GM19467 (cell line): ENCODE measurements around the gene RAI1.

ENCODE experiments used
- ATAC-seq: cut with Tn5 transposase; IDR thresholded peaks from one replicate; pipeline ENCODE4 v1.9.1; 2021; ENCODE audit warnings: mild to moderate bottlenecking, moderate library complexity; ENCODE audit not compliant: unreplicated experiment

RAI1 gene

DNA sequence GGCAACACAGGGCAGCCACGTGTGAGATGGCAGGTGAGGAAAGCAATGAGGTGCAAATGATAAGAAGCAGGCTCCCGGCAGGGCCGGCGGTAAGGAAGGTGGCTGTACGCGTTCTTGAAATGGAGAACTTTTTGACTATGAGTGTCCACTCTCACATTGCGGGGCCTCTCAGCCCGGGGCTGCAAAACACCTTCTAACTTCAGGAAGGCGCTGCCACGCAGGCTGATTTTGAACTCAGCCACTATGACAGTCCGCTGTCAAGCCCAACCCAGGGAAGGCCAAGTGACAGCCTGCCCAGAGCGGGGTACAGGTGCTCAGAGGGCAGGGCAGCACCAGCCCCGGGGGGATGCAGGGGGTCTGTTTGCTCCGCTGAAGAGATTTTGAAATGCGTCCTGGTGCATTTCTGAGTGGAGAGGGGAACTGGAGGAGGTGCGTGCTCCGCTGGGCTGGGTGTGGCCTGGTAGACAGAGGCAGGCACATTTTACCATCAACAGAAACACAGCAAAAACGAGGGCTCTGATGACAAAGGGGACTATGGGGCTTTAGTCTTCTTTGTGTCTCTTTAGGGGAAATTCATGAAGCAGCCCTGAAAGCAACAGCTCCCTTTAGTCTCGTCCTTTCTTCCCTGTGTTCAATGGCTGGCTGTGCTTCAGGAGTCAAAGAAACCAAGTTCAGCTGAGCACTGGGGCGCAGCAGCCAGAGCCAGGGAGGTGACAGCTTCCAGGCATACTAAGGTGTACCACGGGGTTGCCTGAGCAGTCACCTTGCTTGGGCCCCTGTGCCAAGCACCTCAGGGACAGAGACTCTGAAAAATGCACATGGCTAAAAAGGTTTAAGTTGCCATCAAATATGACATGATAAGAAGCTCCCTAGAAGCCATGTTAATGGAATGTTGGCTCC is 170.1 kb downstream of the RAI1 start:
- no peak for ATAC-seq

DNA sequence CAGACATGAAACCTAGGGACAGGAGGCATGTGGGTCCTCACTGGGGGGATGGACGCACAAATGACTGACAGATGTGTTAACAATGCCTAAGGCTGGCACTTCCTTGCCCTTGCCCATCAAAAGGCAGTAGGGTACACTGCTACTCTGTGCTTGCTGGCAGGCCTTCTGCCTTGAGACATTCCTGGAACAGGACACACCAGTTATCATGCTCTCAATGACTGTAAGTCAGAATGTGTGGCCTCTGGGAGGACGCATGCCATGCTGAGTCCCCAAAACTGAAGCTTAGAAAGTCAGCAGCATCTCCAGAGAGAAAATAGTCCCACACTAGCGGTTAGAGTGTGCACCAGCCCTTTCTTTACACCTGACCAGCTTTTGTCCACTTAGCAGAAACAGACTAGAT is 171.7 kb downstream of the RAI1 start:
- ATAC-seq = no peak

DNA sequence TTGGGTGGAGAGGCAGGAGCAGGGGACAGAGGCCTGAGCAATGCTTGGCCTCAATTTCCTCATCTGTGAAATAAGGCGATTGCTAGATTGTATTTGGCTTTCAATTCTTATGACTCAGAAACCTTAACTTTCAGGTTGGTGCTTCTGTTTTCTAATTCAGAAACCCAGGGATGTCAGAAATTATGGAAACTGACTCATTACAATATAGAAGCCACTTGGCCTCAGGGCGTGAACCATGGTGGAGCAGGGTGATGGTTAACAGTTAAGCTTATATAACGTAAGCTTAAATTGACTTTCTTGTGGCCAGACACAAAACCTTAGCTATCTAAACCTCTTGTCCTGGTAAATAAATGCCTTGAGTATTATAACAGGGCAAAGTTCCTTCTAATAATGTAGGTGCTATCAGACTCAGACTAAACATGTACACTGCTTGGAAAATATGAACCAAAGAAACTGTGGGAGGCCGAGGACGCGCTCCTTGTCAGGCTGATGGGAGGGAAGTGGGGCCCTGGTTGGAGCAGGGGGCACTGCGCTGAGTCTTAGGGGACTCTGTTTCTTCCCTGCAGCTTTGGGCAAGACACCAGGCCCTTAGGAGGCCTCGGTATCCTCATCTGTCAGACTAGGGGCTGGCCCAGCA is 172.7 kb downstream of the RAI1 start:
- ATAC-seq = no peak

DNA sequence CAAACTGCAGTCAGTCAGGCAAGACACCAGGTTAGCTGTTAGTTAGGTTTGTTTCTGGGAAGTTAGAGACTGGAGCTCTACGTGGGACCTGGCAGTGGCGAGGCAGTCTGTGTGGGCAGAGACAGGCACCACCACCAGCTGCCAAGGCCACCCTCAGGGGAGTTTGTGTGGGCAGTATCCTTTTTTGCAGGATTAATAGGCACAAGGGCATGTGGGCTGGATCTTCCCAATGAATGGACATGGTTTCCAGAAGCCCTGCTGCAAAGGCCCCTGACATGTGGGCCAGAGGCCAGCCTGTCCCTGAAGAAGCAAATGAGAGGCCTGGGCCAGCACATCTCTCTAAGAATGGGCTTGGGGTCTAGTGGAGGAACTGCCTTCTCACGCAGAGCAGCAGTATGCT is 174.7 kb downstream of the RAI1 start:
- ATAC-seq = no peak

DNA sequence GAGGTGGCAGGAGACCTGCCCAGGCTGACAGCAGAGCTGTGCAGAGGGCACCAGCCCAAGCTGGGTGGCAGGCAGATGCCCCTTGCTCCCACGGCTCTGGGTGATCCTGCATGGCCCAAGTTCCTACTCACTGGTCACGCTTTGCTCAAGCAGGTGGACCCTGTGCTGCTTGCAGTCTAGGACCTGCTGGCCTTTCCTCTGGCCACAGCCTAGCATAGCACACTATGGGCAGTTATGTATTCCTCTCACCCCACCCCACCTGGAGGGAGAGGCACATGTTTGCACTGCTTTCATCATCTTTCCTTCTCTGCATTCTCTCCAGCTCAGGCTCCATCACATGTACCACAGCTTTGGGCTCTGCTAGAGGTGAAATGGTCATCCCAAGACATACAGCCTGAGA is 175.1 kb downstream of the RAI1 start:
- ATAC-seq = no peak

DNA sequence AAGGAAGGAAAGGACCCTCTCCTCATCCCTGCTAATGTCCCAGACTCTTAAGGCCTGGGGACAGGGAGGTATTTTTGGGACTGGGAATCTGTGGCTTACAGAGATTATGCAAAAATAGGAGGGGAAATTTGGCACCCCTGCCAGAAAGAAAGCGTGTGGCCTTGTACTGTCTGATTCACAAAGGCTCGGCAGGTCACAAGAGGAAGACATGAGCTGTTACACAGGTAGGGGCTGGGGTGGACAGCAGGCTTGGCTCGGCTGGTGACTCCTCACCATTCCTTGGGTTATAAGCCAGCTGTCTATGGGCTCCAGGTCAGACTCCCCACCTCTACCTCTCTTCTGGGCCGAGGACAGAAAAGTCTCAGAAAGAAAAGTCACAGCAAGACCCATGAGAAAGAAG is 176.2 kb downstream of the RAI1 start:
- no peak for ATAC-seq

DNA sequence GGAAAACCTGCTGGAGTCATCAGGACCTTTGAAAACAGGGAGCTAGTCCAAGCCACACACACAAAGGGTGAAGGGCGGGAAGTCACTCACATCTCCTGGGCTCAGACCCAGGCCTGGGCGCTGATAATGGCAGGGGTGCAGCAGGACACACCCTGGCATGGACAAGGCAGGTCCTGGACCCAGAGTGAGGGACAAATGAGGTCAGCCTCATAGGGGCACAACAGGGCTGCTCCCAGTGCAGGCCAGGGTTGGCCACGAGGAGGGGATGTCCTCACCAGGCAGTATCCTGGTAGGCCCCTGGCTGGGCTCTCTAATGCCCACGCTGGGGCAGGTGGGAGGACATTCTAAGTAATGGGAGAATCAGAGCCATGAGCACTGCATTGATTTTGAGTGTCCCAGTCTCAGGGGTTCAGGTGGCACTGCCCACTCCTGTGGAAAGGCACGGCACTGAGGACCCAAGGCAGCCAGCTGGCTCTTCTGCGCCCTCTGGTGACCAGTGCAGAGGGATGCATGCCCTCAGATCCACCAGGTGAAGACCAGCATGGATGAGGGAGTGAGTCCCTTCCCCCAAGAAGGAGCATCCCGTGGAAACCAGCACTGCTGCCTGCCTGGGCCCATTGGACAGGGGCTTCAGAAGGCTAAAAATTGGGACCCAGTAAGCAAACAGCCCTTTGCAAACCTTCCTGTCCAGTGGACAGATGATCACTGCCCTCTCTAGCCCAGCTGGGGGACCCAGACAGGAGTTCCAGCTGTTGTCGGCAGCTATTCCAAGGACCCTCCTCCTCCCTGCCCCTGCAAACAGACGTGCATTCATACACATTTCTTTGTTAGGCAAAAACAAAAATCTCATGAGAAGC is 178.9 kb downstream of the RAI1 start:
- ATAC-seq = no peak

DNA sequence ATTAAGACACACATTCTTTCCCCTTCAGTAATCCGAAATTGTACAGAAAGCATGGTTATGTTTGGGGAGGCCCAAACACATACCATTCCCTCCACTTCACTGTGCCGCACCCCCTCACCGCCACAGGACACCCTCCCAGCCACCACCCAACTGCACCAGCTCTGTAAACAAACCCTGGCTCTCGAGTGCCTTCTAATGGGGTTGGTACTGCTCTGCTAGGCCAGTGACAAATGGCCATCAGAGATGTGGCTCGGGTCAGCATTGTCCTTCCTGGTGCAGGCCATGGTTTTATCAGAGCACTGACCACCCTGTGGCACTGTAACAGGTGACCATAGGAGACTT is 179.5 kb downstream of the RAI1 start:
- ATAC-seq = no peak
